HepG2 (cell line): Measurements from ENCODE around the gene EFNA3. TPM values are rescaled to one million over a fixed set of nuclear protein-coding genes. Genes with fewer than 3 reads are reported as not detected.
A peak's percentile ranks its signal among the peaks of the same experiment; 100 is the strongest.

ENCODE experiments used
- FOSL2 ChIP-seq: sonication (generic); formaldehyde crosslinking; IDR thresholded peaks from 2 replicates; pipeline ENCODE4 v1.4.0; 2020; ENCODE audit warnings: missing genetic modification reagents
- GTF3A ChIP-seq: sonication (generic); formaldehyde crosslinking; conservative IDR thresholded peaks from 2 replicates; pipeline ENCODE4 v1.4.0; 2020; ENCODE audit warnings: mild to moderate bottlenecking, missing genetic modification reagents
- NR3C1 ChIP-seq: sonication (generic); formaldehyde crosslinking; IDR thresholded peaks from 2 replicates; pipeline ENCODE4 v1.4.0; 2020; ENCODE audit warnings: missing genetic modification reagents
- POLR2G ChIP-seq: fragments of 200-400 bp; formaldehyde crosslinking; IDR thresholded peaks from 2 replicates; pipeline ENCODE4 v1.6.1; 2018; ENCODE audit warnings: mild to moderate bottlenecking, low read depth, low read length, moderate library complexity
- TOPORS ChIP-seq: sonication (generic); formaldehyde crosslinking; IDR thresholded peaks from 2 replicates; pipeline ENCODE4 v1.8.0; 2023; ENCODE audit warnings: mild to moderate bottlenecking, missing genetic modification reagents
- XRCC5 ChIP-seq: fragments of 200-400 bp; formaldehyde crosslinking; optimal IDR thresholded peaks from 2 replicates; pipeline ENCODE3; 2017; ENCODE audit warnings: mild to moderate bottlenecking, low read length
- polyA plus RNA-seq, 8 experiments: library from polyadenylated mRNA; depleted of rRNA in 3 of 8; stranded (reverse) in 7 of 8; unstranded in 1 of 8; fragments of >200 nt; fragmentation: Illumina TruSeq in 4 of 8; extraction: Trizol in 4 of 8; gene quantifications; 2 replicates each; pipeline versions ENCODE4 v1.2.1 to v1.2.3, GENCODE V29; 2011 to 2016; ENCODE audit warnings: low read depth in 4 of 8, missing spikeins in 1 of 8, mixed read lengths in 1 of 8; ENCODE audit not compliant: insufficient read depth in 1 of 8
- total RNA-seq, 5 experiments: library from RNA; depleted of rRNA; stranded (reverse); fragments of >200 nt; fragmentation: Illumina TruSeq; extraction: Trizol; gene quantifications; 2 replicates each; pipeline ENCODE4 v1.2.3, GENCODE V29; 2016; ENCODE audit warnings: low read depth in 1 of 5
- TF ChIP-seq, protein P1 (sequence below): IDR thresholded peaks from 2 replicates; pipeline ENCODE4 v1.6.1; 2016; ENCODE audit warnings: low read depth, missing genetic modification reagents, missing compliant biosample characterization
- TF ChIP-seq, protein P2 (sequence below): sonication (generic); formaldehyde crosslinking; IDR thresholded peaks from 2 replicates; pipeline ENCODE4 v1.4.0; 2020; ENCODE audit warnings: missing genetic modification reagents, borderline replicate concordance
- TF ChIP-seq, protein P3 (sequence below): IDR thresholded peaks from 2 replicates; pipeline ENCODE4 v1.6.1; 2016; ENCODE audit warnings: mild to moderate bottlenecking
- TF ChIP-seq, protein P4 (sequence below): sonication (generic); formaldehyde crosslinking; IDR thresholded peaks from 2 replicates; pipeline ENCODE4 v1.4.0; 2020; ENCODE audit warnings: mild to moderate bottlenecking, missing genetic modification reagents

EFNA3 gene
- total and polyA plus RNA-seq, 2 of the 13 experiments (the other 11 are each of a cell fraction or from before 2014, with no cell fraction given), result 1.0 to 5.7 TPM

DNA sequence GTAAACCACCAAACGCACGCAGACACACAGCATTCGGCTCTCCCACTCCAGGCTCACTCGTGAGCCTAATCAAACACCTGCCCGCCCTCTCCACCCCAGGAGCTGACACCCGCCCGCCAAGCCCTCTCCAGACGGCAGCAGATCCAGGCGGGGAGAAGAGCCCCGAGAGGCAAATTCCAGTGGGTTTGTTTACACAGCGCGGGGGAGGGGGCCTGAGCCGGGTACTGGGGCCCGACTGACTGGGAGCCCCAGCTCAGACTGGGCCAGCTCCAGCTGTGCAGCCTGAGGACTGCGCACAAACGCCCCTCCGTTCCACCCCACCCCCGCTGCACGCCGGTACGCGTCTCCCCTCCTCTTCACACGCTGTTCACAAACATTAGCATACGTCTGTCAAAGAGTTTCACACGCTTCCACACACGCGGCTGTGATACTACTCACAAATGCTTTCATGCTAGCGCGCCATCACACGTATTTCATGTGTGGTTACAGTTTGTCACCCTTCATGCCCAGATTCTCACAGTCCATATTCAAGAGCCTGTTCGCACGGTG, 48.0 kb downstream of the EFNA3 start (continued):
- TF ChIP-seq, protein P1, sequence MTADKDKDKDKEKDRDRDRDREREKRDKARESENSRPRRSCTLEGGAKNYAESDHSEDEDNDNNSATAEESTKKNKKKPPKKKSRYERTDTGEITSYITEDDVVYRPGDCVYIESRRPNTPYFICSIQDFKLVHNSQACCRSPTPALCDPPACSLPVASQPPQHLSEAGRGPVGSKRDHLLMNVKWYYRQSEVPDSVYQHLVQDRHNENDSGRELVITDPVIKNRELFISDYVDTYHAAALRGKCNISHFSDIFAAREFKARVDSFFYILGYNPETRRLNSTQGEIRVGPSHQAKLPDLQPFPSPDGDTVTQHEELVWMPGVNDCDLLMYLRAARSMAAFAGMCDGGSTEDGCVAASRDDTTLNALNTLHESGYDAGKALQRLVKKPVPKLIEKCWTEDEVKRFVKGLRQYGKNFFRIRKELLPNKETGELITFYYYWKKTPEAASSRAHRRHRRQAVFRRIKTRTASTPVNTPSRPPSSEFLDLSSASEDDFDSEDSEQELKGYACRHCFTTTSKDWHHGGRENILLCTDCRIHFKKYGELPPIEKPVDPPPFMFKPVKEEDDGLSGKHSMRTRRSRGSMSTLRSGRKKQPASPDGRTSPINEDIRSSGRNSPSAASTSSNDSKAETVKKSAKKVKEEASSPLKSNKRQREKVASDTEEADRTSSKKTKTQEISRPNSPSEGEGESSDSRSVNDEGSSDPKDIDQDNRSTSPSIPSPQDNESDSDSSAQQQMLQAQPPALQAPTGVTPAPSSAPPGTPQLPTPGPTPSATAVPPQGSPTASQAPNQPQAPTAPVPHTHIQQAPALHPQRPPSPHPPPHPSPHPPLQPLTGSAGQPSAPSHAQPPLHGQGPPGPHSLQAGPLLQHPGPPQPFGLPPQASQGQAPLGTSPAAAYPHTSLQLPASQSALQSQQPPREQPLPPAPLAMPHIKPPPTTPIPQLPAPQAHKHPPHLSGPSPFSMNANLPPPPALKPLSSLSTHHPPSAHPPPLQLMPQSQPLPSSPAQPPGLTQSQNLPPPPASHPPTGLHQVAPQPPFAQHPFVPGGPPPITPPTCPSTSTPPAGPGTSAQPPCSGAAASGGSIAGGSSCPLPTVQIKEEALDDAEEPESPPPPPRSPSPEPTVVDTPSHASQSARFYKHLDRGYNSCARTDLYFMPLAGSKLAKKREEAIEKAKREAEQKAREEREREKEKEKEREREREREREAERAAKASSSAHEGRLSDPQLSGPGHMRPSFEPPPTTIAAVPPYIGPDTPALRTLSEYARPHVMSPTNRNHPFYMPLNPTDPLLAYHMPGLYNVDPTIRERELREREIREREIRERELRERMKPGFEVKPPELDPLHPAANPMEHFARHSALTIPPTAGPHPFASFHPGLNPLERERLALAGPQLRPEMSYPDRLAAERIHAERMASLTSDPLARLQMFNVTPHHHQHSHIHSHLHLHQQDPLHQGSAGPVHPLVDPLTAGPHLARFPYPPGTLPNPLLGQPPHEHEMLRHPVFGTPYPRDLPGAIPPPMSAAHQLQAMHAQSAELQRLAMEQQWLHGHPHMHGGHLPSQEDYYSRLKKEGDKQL, result no peak
- TF ChIP-seq TOPORS (CRISPR knock-in tag) (0 out of 2 replicates have a peak, but pooled peaks have one; percentile 63), POLR2G (peak; percentile 71), XRCC5 (no peak), NR3C1 (CRISPR knock-in tag) (no peak), GTF3A (no peak), FOSL2 (CRISPR knock-in tag) (no peak)
- TF ChIP-seq, protein P2, sequence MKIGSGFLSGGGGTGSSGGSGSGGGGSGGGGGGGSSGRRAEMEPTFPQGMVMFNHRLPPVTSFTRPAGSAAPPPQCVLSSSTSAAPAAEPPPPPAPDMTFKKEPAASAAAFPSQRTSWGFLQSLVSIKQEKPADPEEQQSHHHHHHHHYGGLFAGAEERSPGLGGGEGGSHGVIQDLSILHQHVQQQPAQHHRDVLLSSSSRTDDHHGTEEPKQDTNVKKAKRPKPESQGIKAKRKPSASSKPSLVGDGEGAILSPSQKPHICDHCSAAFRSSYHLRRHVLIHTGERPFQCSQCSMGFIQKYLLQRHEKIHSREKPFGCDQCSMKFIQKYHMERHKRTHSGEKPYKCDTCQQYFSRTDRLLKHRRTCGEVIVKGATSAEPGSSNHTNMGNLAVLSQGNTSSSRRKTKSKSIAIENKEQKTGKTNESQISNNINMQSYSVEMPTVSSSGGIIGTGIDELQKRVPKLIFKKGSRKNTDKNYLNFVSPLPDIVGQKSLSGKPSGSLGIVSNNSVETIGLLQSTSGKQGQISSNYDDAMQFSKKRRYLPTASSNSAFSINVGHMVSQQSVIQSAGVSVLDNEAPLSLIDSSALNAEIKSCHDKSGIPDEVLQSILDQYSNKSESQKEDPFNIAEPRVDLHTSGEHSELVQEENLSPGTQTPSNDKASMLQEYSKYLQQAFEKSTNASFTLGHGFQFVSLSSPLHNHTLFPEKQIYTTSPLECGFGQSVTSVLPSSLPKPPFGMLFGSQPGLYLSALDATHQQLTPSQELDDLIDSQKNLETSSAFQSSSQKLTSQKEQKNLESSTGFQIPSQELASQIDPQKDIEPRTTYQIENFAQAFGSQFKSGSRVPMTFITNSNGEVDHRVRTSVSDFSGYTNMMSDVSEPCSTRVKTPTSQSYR (CRISPR knock-in tag), result peak; percentile 77
- TF ChIP-seq, protein P3, sequence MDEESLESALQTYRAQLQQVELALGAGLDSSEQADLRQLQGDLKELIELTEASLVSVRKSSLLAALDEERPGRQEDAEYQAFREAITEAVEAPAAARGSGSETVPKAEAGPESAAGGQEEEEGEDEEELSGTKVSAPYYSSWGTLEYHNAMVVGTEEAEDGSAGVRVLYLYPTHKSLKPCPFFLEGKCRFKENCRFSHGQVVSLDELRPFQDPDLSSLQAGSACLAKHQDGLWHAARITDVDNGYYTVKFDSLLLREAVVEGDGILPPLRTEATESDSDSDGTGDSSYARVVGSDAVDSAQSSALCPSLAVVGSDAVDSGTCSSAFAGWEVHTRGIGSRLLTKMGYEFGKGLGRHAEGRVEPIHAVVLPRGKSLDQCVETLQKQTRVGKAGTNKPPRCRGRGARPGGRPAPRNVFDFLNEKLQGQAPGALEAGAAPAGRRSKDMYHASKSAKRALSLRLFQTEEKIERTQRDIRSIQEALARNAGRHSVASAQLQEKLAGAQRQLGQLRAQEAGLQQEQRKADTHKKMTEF (CRISPR knock-in tag), result no peak
- TF ChIP-seq, protein P4, sequence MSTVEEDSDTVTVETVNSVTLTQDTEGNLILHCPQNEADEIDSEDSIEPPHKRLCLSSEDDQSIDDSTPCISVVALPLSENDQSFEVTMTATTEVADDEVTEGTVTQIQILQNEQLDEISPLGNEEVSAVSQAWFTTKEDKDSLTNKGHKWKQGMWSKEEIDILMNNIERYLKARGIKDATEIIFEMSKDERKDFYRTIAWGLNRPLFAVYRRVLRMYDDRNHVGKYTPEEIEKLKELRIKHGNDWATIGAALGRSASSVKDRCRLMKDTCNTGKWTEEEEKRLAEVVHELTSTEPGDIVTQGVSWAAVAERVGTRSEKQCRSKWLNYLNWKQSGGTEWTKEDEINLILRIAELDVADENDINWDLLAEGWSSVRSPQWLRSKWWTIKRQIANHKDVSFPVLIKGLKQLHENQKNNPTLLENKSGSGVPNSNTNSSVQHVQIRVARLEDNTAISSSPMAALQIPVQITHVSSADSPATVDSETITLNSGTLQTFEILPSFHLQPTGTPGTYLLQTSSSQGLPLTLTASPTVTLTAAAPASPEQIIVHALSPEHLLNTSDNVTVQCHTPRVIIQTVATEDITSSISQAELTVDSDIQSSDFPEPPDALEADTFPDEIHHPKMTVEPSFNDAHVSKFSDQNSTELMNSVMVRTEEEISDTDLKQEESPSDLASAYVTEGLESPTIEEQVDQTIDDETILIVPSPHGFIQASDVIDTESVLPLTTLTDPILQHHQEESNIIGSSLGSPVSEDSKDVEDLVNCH, result 0 out of 2 replicates have a peak, but pooled peaks have one; percentile 56
